ENCODE data around the gene SRD5A1.

DNA sequence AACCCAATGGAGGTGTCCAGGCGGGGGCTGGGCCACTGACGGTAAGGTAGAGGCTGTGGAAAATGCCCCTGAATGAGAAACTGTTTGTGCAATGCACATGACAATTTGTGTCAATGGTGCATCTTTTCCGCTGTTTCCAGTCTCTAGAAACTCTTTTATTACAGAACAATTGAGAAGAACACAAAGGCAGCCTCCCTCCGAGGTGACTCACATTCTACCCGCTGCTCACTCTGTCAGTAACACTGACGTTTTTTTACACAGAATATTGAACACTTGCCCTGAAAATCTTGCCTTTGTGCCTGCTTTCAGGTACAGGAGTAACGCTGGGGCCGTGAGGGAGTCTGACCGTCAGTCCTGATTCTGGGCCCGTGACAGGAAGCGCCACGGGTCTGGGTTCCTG, 68.3 kb downstream of the SRD5A1 start:
- TF ChIP-seq, protein P1, sequence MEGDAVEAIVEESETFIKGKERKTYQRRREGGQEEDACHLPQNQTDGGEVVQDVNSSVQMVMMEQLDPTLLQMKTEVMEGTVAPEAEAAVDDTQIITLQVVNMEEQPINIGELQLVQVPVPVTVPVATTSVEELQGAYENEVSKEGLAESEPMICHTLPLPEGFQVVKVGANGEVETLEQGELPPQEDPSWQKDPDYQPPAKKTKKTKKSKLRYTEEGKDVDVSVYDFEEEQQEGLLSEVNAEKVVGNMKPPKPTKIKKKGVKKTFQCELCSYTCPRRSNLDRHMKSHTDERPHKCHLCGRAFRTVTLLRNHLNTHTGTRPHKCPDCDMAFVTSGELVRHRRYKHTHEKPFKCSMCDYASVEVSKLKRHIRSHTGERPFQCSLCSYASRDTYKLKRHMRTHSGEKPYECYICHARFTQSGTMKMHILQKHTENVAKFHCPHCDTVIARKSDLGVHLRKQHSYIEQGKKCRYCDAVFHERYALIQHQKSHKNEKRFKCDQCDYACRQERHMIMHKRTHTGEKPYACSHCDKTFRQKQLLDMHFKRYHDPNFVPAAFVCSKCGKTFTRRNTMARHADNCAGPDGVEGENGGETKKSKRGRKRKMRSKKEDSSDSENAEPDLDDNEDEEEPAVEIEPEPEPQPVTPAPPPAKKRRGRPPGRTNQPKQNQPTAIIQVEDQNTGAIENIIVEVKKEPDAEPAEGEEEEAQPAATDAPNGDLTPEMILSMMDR (IDR thresholded peaks at IDR 0.05) = no peak
- TF ChIP-seq POLR2A (IDR thresholded peaks at IDR 0.05) = no peak
